Activated naive CD4-positive, alpha-beta T cell treated with anti-CD3 and anti-CD28 coated beads, Interleukin-2, amount 10 ng/mL, durations not matched to agents 7 days and 5 days (primary cell): ENCODE measurements around the gene SNRNP25.
"Not testable (repeated sequence)": the region's sequence is repeated elsewhere in the genome, so short reads cannot be mapped to it uniquely, and the experiment has no call there.

Source experiments
- CTCF ChIA-PET: fragments of 350-600 bp; sonication (Branson Sonifier 250); formaldehyde crosslinking; loops from one replicate; lab custom pipeline; 2021; ENCODE audit warnings: antibody characterized with exemption; lab: Charles Lee
- DNase-seq: peaks from one replicate; pipeline ENCODE4 v3.0.0-alpha.2; 2020
- H3K27ac Mint-ChIP-seq: one replicate; pipeline ENCODE4 v1.8.0; 2021; ENCODE audit warnings: mild to moderate bottlenecking, moderate library complexity, mixed read lengths
- H3K27me3 Mint-ChIP-seq: one replicate; pipeline ENCODE4 v1.8.0; 2021; ENCODE audit warnings: mild to moderate bottlenecking, mixed read lengths
- H3K36me3 Mint-ChIP-seq: one replicate; pipeline ENCODE4 v1.8.0; 2021; ENCODE audit warnings: mixed read lengths
- H3K4me1 Mint-ChIP-seq: one replicate; pipeline ENCODE4 v1.8.0; 2021; ENCODE audit warnings: mixed read lengths
- H3K4me3 Mint-ChIP-seq: one replicate; pipeline ENCODE4 v1.8.0; 2021; ENCODE audit warnings: mild to moderate bottlenecking, moderate library complexity, mixed read lengths
- H3K9me3 Mint-ChIP-seq: one replicate; pipeline ENCODE4 v1.8.0; 2021; ENCODE audit warnings: mixed read lengths

The SNRNP25 gene

GRCh38 chr16:53346-54236, at the start of gene SNRNP25, which contains the start of gene POLR3K:
TSS of gene SNRNP25 (plus strand) at chr16:53828. CDS start at chr16:54017, 189 bp downstream.
TSS of gene POLR3K (minus strand) at chr16:53608. CDS start at chr16:53586, 22 bp downstream.
- Mint-ChIP-seq H3K9me3 (no peaks in the 10 kb centered on the region), H3K27ac (peak within 1 kb of the TSS; percentile 88), H3K4me1 (peaks cover 38% of the 10 kb centered on the region), H3K27me3 (no peaks in the 10 kb centered on the region), H3K36me3 (peaks cover 34% of the 10 kb centered on the region), H3K4me3 (peak within 1 kb of the TSS; percentile 92)
- DNase-seq, result peak; percentile 99
- CTCF ChIA-PET, result interaction anchor here (1.5 to 2.2 kb wide), 3 partner anchors 9 to 43 kb away, joined by 4 to 11 read pairs (median 7); no protein-coding TSS in a partner anchor

- no peak overlapping the region for H3K27ac Mint-ChIP-seq
- peaks cover 5% of the 10 kb centered on the region for H3K9me3 Mint-ChIP-seq
- CTCF ChIA-PET, result no interaction called here
- DNase-seq, result peak; percentile 32
- H3K4me3 Mint-ChIP-seq, result peak overlapping the region; percentile 61
- no peaks in the 10 kb centered on the region for H3K4me1 Mint-ChIP-seq
- H3K36me3 Mint-ChIP-seq, result no peaks in the 10 kb centered on the region
- no peaks in the 10 kb centered on the region for H3K27me3 Mint-ChIP-seq
These were observed 43.5 kb upstream of the SNRNP25 start for GRCh38 chr16:9903-10665.

- H3K27ac Mint-ChIP-seq, result peak overlapping the region; percentile 68
- H3K4me3 Mint-ChIP-seq, result peak overlapping the region; percentile 37
- peak; percentile 97 for DNase-seq
- H3K9me3 Mint-ChIP-seq, H3K36me3 Mint-ChIP-seq, H3K27me3 Mint-ChIP-seq, CTCF ChIA-PET, H3K4me1 Mint-ChIP-seq: not testable (repeated sequence)
These were observed 42.9 kb upstream of the SNRNP25 start for GRCh38 chr16:10772-11171.

- H3K4me1 Mint-ChIP-seq, DNase-seq, H3K27me3 Mint-ChIP-seq, H3K9me3 Mint-ChIP-seq, H3K27ac Mint-ChIP-seq, H3K36me3 Mint-ChIP-seq, CTCF ChIA-PET, H3K4me3 Mint-ChIP-seq: not testable (repeated sequence)
These were observed 36.4 kb upstream of the SNRNP25 start for GRCh38 chr16:17062-17765.

GRCh38 chr16:20886-21285, 32.7 kb upstream of the SNRNP25 start:
- CTCF ChIA-PET, H3K36me3 Mint-ChIP-seq, H3K9me3 Mint-ChIP-seq, H3K4me3 Mint-ChIP-seq, H3K4me1 Mint-ChIP-seq, DNase-seq, H3K27ac Mint-ChIP-seq, H3K27me3 Mint-ChIP-seq: not testable (repeated sequence)

- H3K9me3 Mint-ChIP-seq, H3K4me1 Mint-ChIP-seq, H3K4me3 Mint-ChIP-seq, H3K36me3 Mint-ChIP-seq, DNase-seq, H3K27me3 Mint-ChIP-seq, H3K27ac Mint-ChIP-seq, CTCF ChIA-PET: not testable (repeated sequence)
These were observed 29.5 kb upstream of the SNRNP25 start for GRCh38 chr16:24151-24550.

GRCh38 chr16:25926-26348, 27.7 kb upstream of the SNRNP25 start:
- DNase-seq, CTCF ChIA-PET, H3K4me3 Mint-ChIP-seq, H3K27ac Mint-ChIP-seq, H3K27me3 Mint-ChIP-seq, H3K4me1 Mint-ChIP-seq, H3K9me3 Mint-ChIP-seq, H3K36me3 Mint-ChIP-seq: not testable (repeated sequence)

GRCh38 chr16:30627-31026, 23.0 kb upstream of the SNRNP25 start:
- CTCF ChIA-PET, H3K4me1 Mint-ChIP-seq, H3K27ac Mint-ChIP-seq, H3K9me3 Mint-ChIP-seq, H3K36me3 Mint-ChIP-seq, DNase-seq, H3K4me3 Mint-ChIP-seq, H3K27me3 Mint-ChIP-seq: not testable (repeated sequence)

GRCh38 chr16:33154-33876, 20.3 kb upstream of the SNRNP25 start:
- CTCF ChIA-PET, H3K4me3 Mint-ChIP-seq, H3K9me3 Mint-ChIP-seq, DNase-seq, H3K27me3 Mint-ChIP-seq, H3K36me3 Mint-ChIP-seq, H3K27ac Mint-ChIP-seq: not testable (repeated sequence)
- peaks cover 15% of the 10 kb centered on the region for H3K4me1 Mint-ChIP-seq

- CTCF ChIA-PET, result interaction anchor here (0.6 kb wide), 1 partner anchor 60 kb away, joined by 3 read pairs; no protein-coding TSS in a partner anchor
- Mint-ChIP-seq H3K27ac (no peak overlapping the region), H3K27me3 (no peaks in the 10 kb centered on the region), H3K4me3 (no peak overlapping the region), H3K9me3 (no peaks in the 10 kb centered on the region), H3K36me3 (peaks cover 5% of the 10 kb centered on the region), H3K4me1 (peaks cover 23% of the 10 kb centered on the region)
- no peak for DNase-seq
These were observed 19.6 kb upstream of the SNRNP25 start for GRCh38 chr16:33877-34647.

- Mint-ChIP-seq H3K27me3 (no peaks in the 10 kb centered on the region), H3K36me3 (peaks cover 7% of the 10 kb centered on the region), H3K27ac (peak overlapping the region; percentile 8), H3K4me3 (no peak overlapping the region), H3K9me3 (no peaks in the 10 kb centered on the region), H3K4me1 (peaks cover 29% of the 10 kb centered on the region)
- CTCF ChIA-PET, result no interaction called here
- DNase-seq, result no peak
These were observed 19.0 kb upstream of the SNRNP25 start for GRCh38 chr16:34648-34987.

GRCh38 chr16:35011-35677, 18.5 kb upstream of the SNRNP25 start:
- Mint-ChIP-seq H3K27me3 (no peaks in the 10 kb centered on the region), H3K4me3 (no peak overlapping the region), H3K36me3 (peaks cover 7% of the 10 kb centered on the region), H3K4me1 (peaks cover 33% of the 10 kb centered on the region), H3K27ac (peak overlapping the region; percentile 8), H3K9me3 (no peaks in the 10 kb centered on the region)
- DNase-seq, result no peak
- CTCF ChIA-PET, result no interaction called here
